Measurements from ENCODE around the gene ANXA3. TPM values are rescaled to one million over a fixed set of nuclear protein-coding genes. Genes with fewer than 3 reads are reported as not detected.
A peak's percentile ranks its signal among the peaks of the same experiment; 100 is the strongest.

The ANXA3 gene
- total RNA-seq, 3 donors from 2014 or later, result 24.4 to 46.4 (median 35.5) TPM

GRCh38 chr4:78624048-78624447 lies 72.5 kb downstream of the ANXA3 start:
- H3K9me3 ChIP-seq, result no peaks in the 10 kb centered on the region
- no peaks in the 10 kb centered on the region for H3K36me3 ChIP-seq (ENCODE audit: low read depth)
- peak; percentile 34 for ATAC-seq
- DNase-seq, result no peak
- no peak overlapping the region for H3K4me3 ChIP-seq
- no peak for TF ChIP-seq CTCF (IDR thresholded peaks at IDR 0.05)
- intact Hi-C loops (cut with DNase I, micrococcal nuclease), result no loop called here
- peaks cover 5% of the 10 kb centered on the region for H3K4me1 ChIP-seq (ENCODE audit: low read depth)

GRCh38 chr4:78625073-78625472 lies 73.5 kb downstream of the ANXA3 start:
- intact Hi-C loops (cut with DNase I, micrococcal nuclease), result no loop called here

GRCh38 chr4:78627046-78627965 lies 75.7 kb downstream of the ANXA3 start:
- intact Hi-C loops (cut with DNase I, micrococcal nuclease), result no loop called here
- Histone ChIP-seq H3K4me3 (no peak overlapping the region), H3K4me1 (ENCODE audit: low read depth) (peaks cover 17% of the 10 kb centered on the region), H3K9me3 (no peaks in the 10 kb centered on the region), H3K36me3 (ENCODE audit: low read depth) (no peaks in the 10 kb centered on the region)
- no peak for TF ChIP-seq CTCF (IDR thresholded peaks at IDR 0.05)
- DNase-seq, result no peak
- ATAC-seq, result no peak

More at GRCh38 chr4:78625073-78625472, 73.5 kb downstream of the ANXA3 start:
- no peak overlapping the region for H3K4me3 ChIP-seq
- no peak for ATAC-seq
- H3K36me3 ChIP-seq (ENCODE audit: low read depth), result no peaks in the 10 kb centered on the region
- TF ChIP-seq CTCF (IDR thresholded peaks at IDR 0.05), result no peak
- DNase-seq, result no peak
- peaks cover 6% of the 10 kb centered on the region for H3K4me1 ChIP-seq (ENCODE audit: low read depth)
- H3K9me3 ChIP-seq, result no peaks in the 10 kb centered on the region

- no peaks in the 10 kb centered on the region for H3K36me3 ChIP-seq (ENCODE audit: low read depth)
- peaks cover 17% of the 10 kb centered on the region for H3K4me1 ChIP-seq (ENCODE audit: low read depth)
- no peak for DNase-seq
- intact Hi-C loops (cut with DNase I, micrococcal nuclease), result no loop called here
- no peak for ATAC-seq
- H3K4me3 ChIP-seq, result no peak overlapping the region
- no peaks in the 10 kb centered on the region for H3K9me3 ChIP-seq
- no peak for TF ChIP-seq CTCF (IDR thresholded peaks at IDR 0.05)
These were observed 76.6 kb downstream of the ANXA3 start for GRCh38 chr4:78627966-78628678.

- H3K4me1 ChIP-seq (ENCODE audit: low read depth), result peaks cover 13% of the 10 kb centered on the region
- peak; percentile 41 to 67 (median 61) for DNase-seq
These were observed 78.5 kb downstream of the ANXA3 start for GRCh38 chr4:78629991-78630541.

More at GRCh38 chr4:78629991-78630541, 78.5 kb downstream of the ANXA3 start:
- no peak for TF ChIP-seq CTCF (IDR thresholded peaks at IDR 0.05)
- intact Hi-C loops (cut with DNase I, micrococcal nuclease), result no loop called here
- no peak overlapping the region for H3K4me3 ChIP-seq
- no peaks in the 10 kb centered on the region for H3K36me3 ChIP-seq (ENCODE audit: low read depth)
- peak; percentile 86 for ATAC-seq
- H3K9me3 ChIP-seq, result no peaks in the 10 kb centered on the region

All from mucosa of descending colon (tissue), 3 donors.